Measurements from ENCODE around the gene RORC. TPM values are rescaled to one million over a fixed set of nuclear protein-coding genes. Genes with fewer than 3 reads are reported as not detected.

RORC gene
- total RNA-seq, 5 donors from 2014 or later (not counting 1 experiment from before 2014, with no cell fraction given): 1.5 to 11.6 (median 7.6) TPM

- Histone ChIP-seq H3K27me3 (replicated peaks in 1 of 2; ENCODE audit: control insufficient read depth in 2 of 2, extremely low read depth in 1 of 2, insufficient read depth in 2 of 2, low read length in 1 of 2) (peaks cover 0 to 2% of the 10 kb centered on the region in 2 experiments), H3K4me1 (ENCODE audit: control insufficient read depth in 1 of 2, extremely low read depth in 1 of 2, insufficient read depth in 2 of 2, low read length in 2 of 2) (peaks cover 0 to 13% of the 10 kb centered on the region in 2 experiments), H3K4me3 (ENCODE audit: control insufficient read depth in 1 of 2, extremely low read depth in 1 of 2, low read length in 1 of 2) (no peak overlapping the region), H3K9me3 (no peaks in the 10 kb centered on the region), H3K27ac (ENCODE audit: low read length) (no peak overlapping the region), H3K36me3 (ENCODE audit: control insufficient read depth in 2 of 2, extremely low read depth in 1 of 2, insufficient read depth in 1 of 2, low read length in 1 of 2) (peaks cover 0 to 2% of the 10 kb centered on the region in 2 donors)
- Mint-ChIP-seq H3K4me3 (no peak overlapping the region), H3K27me3 (no peaks in the 10 kb centered on the region), H3K4me1 (peaks cover 9 to 22% (median 12%) of the 10 kb centered on the region in 3 donors), H3K27ac (no peak overlapping the region), H3K36me3 (no peaks in the 10 kb centered on the region), H3K9me3 (no peaks in the 10 kb centered on the region)
- ATAC-seq (replicated peaks in 1 of 4) (no peak), DNase-seq (no peak)
- ChIA-PET CTCF (no interaction called here), POLR2A (interaction anchor here in 1 of 2 donors (0.5 kb wide), 1 partner anchor 547 kb away, joined by 4 read pairs; no protein-coding TSS in a partner anchor)
- WGBS (ENCODE audit: insufficient coverage): 64% methylated on average over 4 of the region's 8 CpGs
Observed at GRCh38 chr1:151809290-151809984, 22.2 kb downstream of the RORC start.

- ATAC-seq (replicated peaks in 1 of 4) (no peak), DNase-seq (no peak)
- H3K9me3 ChIP-seq: no peaks in the 10 kb centered on the region
- Mint-ChIP-seq H3K27ac (peak overlapping the region in 1 of 2 donors; percentile 16), H3K27me3 (no peaks in the 10 kb centered on the region), H3K9me3 (no peaks in the 10 kb centered on the region), H3K36me3 (no peaks in the 10 kb centered on the region), H3K4me3 (no peak overlapping the region), H3K4me1 (peaks cover 5% of the 10 kb centered on the region in 3 donors)
- no peak overlapping the region for H3K27ac ChIP-seq (ENCODE audit: low read length)
- H3K4me1 ChIP-seq (ENCODE audit: control insufficient read depth in 1 of 2, extremely low read depth in 1 of 2, insufficient read depth in 2 of 2, low read length in 2 of 2): no peaks in the 10 kb centered on the region
- ChIA-PET POLR2A (no interaction called here), CTCF (interaction anchor here (0.5 kb wide), 2 partner anchors 241 to 852 kb away, joined by 3 read pairs; no protein-coding TSS in a partner anchor)
- H3K4me3 ChIP-seq (ENCODE audit: control insufficient read depth in 1 of 2, extremely low read depth in 1 of 2, low read length in 1 of 2): no peak overlapping the region
- WGBS (ENCODE audit: insufficient coverage): no CpG with 5 or more reads among the region's 1 CpG
- peaks cover 0 to 2% of the 10 kb centered on the region in 2 donors for H3K36me3 ChIP-seq (ENCODE audit: control insufficient read depth in 2 of 2, extremely low read depth in 1 of 2, insufficient read depth in 1 of 2, low read length in 1 of 2)
- no peaks in the 10 kb centered on the region for H3K27me3 ChIP-seq (replicated peaks in 1 of 2; ENCODE audit: control insufficient read depth in 2 of 2, extremely low read depth in 1 of 2, insufficient read depth in 2 of 2, low read length in 1 of 2)
Observed at GRCh38 chr1:151807766-151808165, 23.8 kb downstream of the RORC start.

GRCh38 chr1:151807131-151807530 is 24.5 kb downstream of the RORC start:
- no peak overlapping the region for H3K27ac Mint-ChIP-seq
- peaks cover 0 to 2% of the 10 kb centered on the region in 2 donors for H3K36me3 ChIP-seq (ENCODE audit: control insufficient read depth in 2 of 2, extremely low read depth in 1 of 2, insufficient read depth in 1 of 2, low read length in 1 of 2)

GRCh38 chr1:151806170-151806569 is 25.4 kb downstream of the RORC start:
- 100% methylated on average over 5 of the region's 7 CpGs for WGBS (ENCODE audit: insufficient coverage)
- Mint-ChIP-seq H3K4me1 (peaks cover 0 to 5% (median 0%) of the 10 kb centered on the region in 3 donors), H3K4me3 (no peak overlapping the region), H3K27me3 (no peaks in the 10 kb centered on the region), H3K9me3 (no peaks in the 10 kb centered on the region), H3K36me3 (no peaks in the 10 kb centered on the region), H3K27ac (no peak overlapping the region)
- no peaks in the 10 kb centered on the region for H3K27me3 ChIP-seq (replicated peaks in 1 of 2; ENCODE audit: control insufficient read depth in 2 of 2, extremely low read depth in 1 of 2, insufficient read depth in 2 of 2, low read length in 1 of 2)
- H3K4me3 ChIP-seq (ENCODE audit: control insufficient read depth in 1 of 2, extremely low read depth in 1 of 2, low read length in 1 of 2): no peak overlapping the region
- H3K36me3 ChIP-seq (ENCODE audit: control insufficient read depth in 2 of 2, extremely low read depth in 1 of 2, insufficient read depth in 1 of 2, low read length in 1 of 2): peaks cover 0 to 2% of the 10 kb centered on the region in 2 donors
- ChIA-PET CTCF (no interaction called here), POLR2A (no interaction called here)
- no peaks in the 10 kb centered on the region for H3K9me3 ChIP-seq
- no peak for DNase-seq
- H3K4me1 ChIP-seq (ENCODE audit: control insufficient read depth in 1 of 2, extremely low read depth in 1 of 2, insufficient read depth in 2 of 2, low read length in 2 of 2): peaks cover 0 to under 1% of the 10 kb centered on the region in 2 experiments
- H3K27ac ChIP-seq (ENCODE audit: low read length): no peak overlapping the region
- no peak for ATAC-seq (replicated peaks in 1 of 4)

More at GRCh38 chr1:151807131-151807530, 24.5 kb downstream of the RORC start:
- Histone ChIP-seq H3K27me3 (replicated peaks in 1 of 2; ENCODE audit: control insufficient read depth in 2 of 2, extremely low read depth in 1 of 2, insufficient read depth in 2 of 2, low read length in 1 of 2) (no peaks in the 10 kb centered on the region), H3K27ac (ENCODE audit: low read length) (no peak overlapping the region), H3K4me3 (ENCODE audit: control insufficient read depth in 1 of 2, extremely low read depth in 1 of 2, low read length in 1 of 2) (no peak overlapping the region), H3K4me1 (ENCODE audit: control insufficient read depth in 1 of 2, extremely low read depth in 1 of 2, insufficient read depth in 2 of 2, low read length in 2 of 2) (no peaks in the 10 kb centered on the region), H3K9me3 (no peaks in the 10 kb centered on the region)
- WGBS (ENCODE audit: insufficient coverage): 90% methylated on average over 5 of the region's 5 CpGs
- Mint-ChIP-seq H3K9me3 (no peaks in the 10 kb centered on the region), H3K27me3 (no peaks in the 10 kb centered on the region), H3K4me1 (peaks cover 0 to 5% (median 0%) of the 10 kb centered on the region in 3 donors), H3K4me3 (no peak overlapping the region), H3K36me3 (no peaks in the 10 kb centered on the region)
- CTCF ChIA-PET: no interaction called here
- ATAC-seq (replicated peaks in 1 of 4) (no peak), DNase-seq (no peak)
- POLR2A ChIA-PET: no interaction called here

GRCh38 chr1:151805066-151805820 is 26.4 kb downstream of the RORC start, which contains the start of gene LINGO4:
Gene LINGO4 (minus strand): TSS chr1:151805419. CDS start chr1:151802704, 2,715 bp downstream.
- peaks cover 5 to 10% (median 6%) of the 10 kb centered on the region in 3 donors for H3K4me1 Mint-ChIP-seq
- no peaks in the 10 kb centered on the region for H3K9me3 Mint-ChIP-seq
- no peaks in the 10 kb centered on the region for H3K27me3 Mint-ChIP-seq
- H3K27ac Mint-ChIP-seq: peak within 1 kb of the TSS; percentile 31 to 39
- Histone ChIP-seq H3K27ac (ENCODE audit: low read length) (no peak within 1 kb of the TSS), H3K9me3 (no peaks in the 10 kb centered on the region), H3K4me3 (ENCODE audit: control insufficient read depth in 1 of 2, extremely low read depth in 1 of 2, low read length in 1 of 2) (no peak within 1 kb of the TSS), H3K36me3 (ENCODE audit: control insufficient read depth in 2 of 2, extremely low read depth in 1 of 2, insufficient read depth in 1 of 2, low read length in 1 of 2) (peaks cover 0 to 2% of the 10 kb centered on the region in 2 donors), H3K27me3 (replicated peaks in 1 of 2; ENCODE audit: control insufficient read depth in 2 of 2, extremely low read depth in 1 of 2, insufficient read depth in 2 of 2, low read length in 1 of 2) (peaks cover 0 to 8% of the 10 kb centered on the region in 2 experiments), H3K4me1 (ENCODE audit: control insufficient read depth in 1 of 2, extremely low read depth in 1 of 2, insufficient read depth in 2 of 2, low read length in 2 of 2) (peaks cover 0 to 10% of the 10 kb centered on the region in 2 experiments)
- no peaks in the 10 kb centered on the region for H3K36me3 Mint-ChIP-seq
- DNase-seq: no peak
- POLR2A ChIA-PET: no interaction called here
- WGBS (ENCODE audit: insufficient coverage): 82% methylated on average over 8 of the region's 12 CpGs
- H3K4me3 Mint-ChIP-seq: no peak within 1 kb of the TSS
- no peak for ATAC-seq (replicated peaks in 1 of 4)
- CTCF ChIA-PET: no interaction called here

- POLR2A ChIA-PET: no interaction called here
- peaks cover 0 to 5% of the 10 kb centered on the region in 2 donors for H3K27me3 Mint-ChIP-seq
- Histone ChIP-seq H3K27ac (ENCODE audit: low read length) (no peak overlapping the region), H3K4me3 (ENCODE audit: control insufficient read depth in 1 of 2, extremely low read depth in 1 of 2, low read length in 1 of 2) (no peak overlapping the region), H3K36me3 (ENCODE audit: control insufficient read depth in 2 of 2, extremely low read depth in 1 of 2, insufficient read depth in 1 of 2, low read length in 1 of 2) (no peaks in the 10 kb centered on the region), H3K27me3 (replicated peaks in 1 of 2; ENCODE audit: control insufficient read depth in 2 of 2, extremely low read depth in 1 of 2, insufficient read depth in 2 of 2, low read length in 1 of 2) (peaks cover 0 to 16% of the 10 kb centered on the region in 2 experiments), H3K9me3 (no peaks in the 10 kb centered on the region), H3K4me1 (ENCODE audit: control insufficient read depth in 1 of 2, extremely low read depth in 1 of 2, insufficient read depth in 2 of 2, low read length in 2 of 2) (peaks cover 0 to 11% of the 10 kb centered on the region in 2 experiments)
- peaks cover 11 to 12% (median 12%) of the 10 kb centered on the region in 3 donors for H3K4me1 Mint-ChIP-seq
- CTCF ChIA-PET: no interaction called here
- peaks cover under 1% of the 10 kb centered on the region for H3K36me3 Mint-ChIP-seq
- peak overlapping the region in 1 of 2 donors; percentile 74 for H3K27ac Mint-ChIP-seq
- no peak overlapping the region for H3K4me3 Mint-ChIP-seq
- no peaks in the 10 kb centered on the region for H3K9me3 Mint-ChIP-seq
- DNase-seq (no peak), ATAC-seq (replicated peaks in 1 of 4) (no peak)
- WGBS (ENCODE audit: insufficient coverage): no CpG with 5 or more reads among the region's 3 CpGs
Observed at GRCh38 chr1:151803915-151804314, 27.7 kb downstream of the RORC start.

Data from T-cell (primary cell).